Gastrocnemius medialis (tissue), 4 donors: ENCODE measurements around the gene URI1.

Experiments used
- POLR2A ChIP-seq, 2 donors: fragments of 450-650 bp; IDR thresholded peaks; one replicate each; pipeline ENCODE4 v1.6.1; 2017; ENCODE audit warnings: antibody characterized with exemption in 2 of 2, mild to moderate bottlenecking in 2 of 2, moderate library complexity in 2 of 2
- TF ChIP-seq, protein P1 (sequence below), 5 experiments: fragments of 450-650 bp in 3 of 5; fragments of 200-600 bp in 2 of 5; sonication (generic) in 2 of 5; IDR thresholded peaks in 4 of 5; conservative IDR thresholded peaks in 1 of 5; 1 replicate in 4 of 5; 2 replicates in 1 of 5; pipeline ENCODE4 v1.5.1; 2016 to 2019; ENCODE audit warnings: antibody characterized with exemption in 5 of 5, mild to moderate bottlenecking in 3 of 5, moderate library complexity in 3 of 5

GRCh38 chr19:30060531-30061222, 118.6 kb downstream of the URI1 start:
- TF ChIP-seq, protein P1, sequence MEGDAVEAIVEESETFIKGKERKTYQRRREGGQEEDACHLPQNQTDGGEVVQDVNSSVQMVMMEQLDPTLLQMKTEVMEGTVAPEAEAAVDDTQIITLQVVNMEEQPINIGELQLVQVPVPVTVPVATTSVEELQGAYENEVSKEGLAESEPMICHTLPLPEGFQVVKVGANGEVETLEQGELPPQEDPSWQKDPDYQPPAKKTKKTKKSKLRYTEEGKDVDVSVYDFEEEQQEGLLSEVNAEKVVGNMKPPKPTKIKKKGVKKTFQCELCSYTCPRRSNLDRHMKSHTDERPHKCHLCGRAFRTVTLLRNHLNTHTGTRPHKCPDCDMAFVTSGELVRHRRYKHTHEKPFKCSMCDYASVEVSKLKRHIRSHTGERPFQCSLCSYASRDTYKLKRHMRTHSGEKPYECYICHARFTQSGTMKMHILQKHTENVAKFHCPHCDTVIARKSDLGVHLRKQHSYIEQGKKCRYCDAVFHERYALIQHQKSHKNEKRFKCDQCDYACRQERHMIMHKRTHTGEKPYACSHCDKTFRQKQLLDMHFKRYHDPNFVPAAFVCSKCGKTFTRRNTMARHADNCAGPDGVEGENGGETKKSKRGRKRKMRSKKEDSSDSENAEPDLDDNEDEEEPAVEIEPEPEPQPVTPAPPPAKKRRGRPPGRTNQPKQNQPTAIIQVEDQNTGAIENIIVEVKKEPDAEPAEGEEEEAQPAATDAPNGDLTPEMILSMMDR (IDR thresholded peaks at IDR 0.05 in 4 of 5, conservative IDR thresholded peaks at IDR 0.05 in 1 of 5): no peak
- no peak for TF ChIP-seq POLR2A (IDR thresholded peaks at IDR 0.05)
